Panc1 (cell line): ENCODE data around the gene IL17B. TPM values are rescaled to one million over a fixed set of nuclear protein-coding genes. Genes with fewer than 3 reads are reported as not detected.

Source experiments
- ATAC-seq: fragments of 200-7000 bp; cut with Tn5 transposase; 2 replicates; pipeline ENCODE4 v1.9.1; 2020; ENCODE audit warnings: mild to moderate bottlenecking, moderate library complexity
- BruUV-seq: library from RNA; stranded (reverse); fragments of 400-500 nt; replicated peaks from 2 replicates; lab custom pipeline; 2021; lab: Mats Ljungman, UMichigan
- CTCF ChIA-PET: fragments of 300-600 bp; sonication (Branson Sonifier 250); formaldehyde crosslinking; loops from one replicate; lab custom pipeline; 2022; ENCODE audit warnings: antibody characterized with exemption; lab: Charles Lee
- POLR2A ChIA-PET: fragments of 300-600 bp; sonication (Branson Sonifier 250); formaldehyde crosslinking; loops from one replicate; lab custom pipeline; 2022; ENCODE audit warnings: antibody characterized with exemption; lab: Charles Lee
- DNase-seq: peaks from one replicate; pipeline ENCODE4 v3.0.0-alpha.2; 2010; ENCODE audit warnings: low read depth, low spot score
- H3K27ac ChIP-seq: 2 replicates; pipeline ENCODE4 v1.5.1; 2011; ENCODE audit warnings: mild to moderate bottlenecking, low read length, inconsistent platforms
- H3K27me3 ChIP-seq: fragments of 200-500 bp; sonication (Bioruptor generic); 2 replicates; pipeline ENCODE4 v1.6.0; 2014; ENCODE audit warnings: low read length, inconsistent platforms; ENCODE audit not compliant: control insufficient read depth, insufficient read depth
- H3K36me3 ChIP-seq: fragments of 200-500 bp; sonication (Bioruptor generic); 2 replicates; pipeline ENCODE4 v1.5.1; 2014; ENCODE audit warnings: inconsistent platforms, mild to moderate bottlenecking, low read length, moderate library complexity; ENCODE audit not compliant: control insufficient read depth, insufficient read depth
- H3K4me1 ChIP-seq: 2 replicates; pipeline ENCODE4 v1.5.1; 2011; ENCODE audit warnings: inconsistent platforms, mild to moderate bottlenecking, low read length, moderate library complexity; ENCODE audit not compliant: control insufficient read depth, insufficient read depth
- H3K4me3 ChIP-seq, 2 experiments: 2 replicates each; pipeline ENCODE4 v1.5.1; 2011 to 2012; ENCODE audit warnings: low read depth in 2 of 2, low read length in 2 of 2, mild to moderate bottlenecking in 2 of 2, inconsistent platforms in 1 of 2, moderate library complexity in 1 of 2
- H3K9me3 ChIP-seq: fragments of 200-500 bp; sonication (Bioruptor generic); 2 replicates; pipeline ENCODE4 v1.5.1; 2014; ENCODE audit warnings: low read depth, mild to moderate bottlenecking, inconsistent platforms, low read length, moderate library complexity; ENCODE audit not compliant: control insufficient read depth, insufficient read depth
- POLR2AphosphoS5 ChIP-seq: IDR thresholded peaks from 2 replicates; pipeline ENCODE4 v1.6.1; 2012; ENCODE audit warnings: mild to moderate bottlenecking, low read depth, low read length, moderate library complexity
- REST ChIP-seq, 2 experiments: IDR thresholded peaks; 2 replicates each; pipeline ENCODE4 v1.6.1; 2011 to 2012; ENCODE audit warnings: low read depth in 2 of 2, control low read depth in 1 of 2, low read length in 1 of 2, mild to moderate bottlenecking in 1 of 2, moderate library complexity in 1 of 2; ENCODE audit not compliant: insufficient read depth in 1 of 2
- SIN3A ChIP-seq: IDR thresholded peaks from 2 replicates; pipeline ENCODE4 v1.6.1; 2012; ENCODE audit warnings: low read depth, mild to moderate bottlenecking, low read length, moderate library complexity, borderline replicate concordance; ENCODE audit not compliant: insufficient read depth
- TCF7L2 ChIP-seq: IDR thresholded peaks from 2 replicates; pipeline ENCODE4 v1.6.1; 2011; ENCODE audit warnings: mild to moderate bottlenecking, low read depth, low read length, inconsistent platforms
- in situ Hi-C: cut with HindIII; loops from 2 replicates; pipeline ENCODE4 v1.10.0; 2016; ENCODE audit warnings: low sequenced_read_pairs, low pct_unique_long_range_greater_than_20kb
- intact Hi-C: fragments of 100-400 bp; cut with micrococcal nuclease; formaldehyde crosslinking; loops from one replicate; pipeline ENCODE4 v1.10.0; 2022; ENCODE audit not compliant: unreplicated experiment
- total RNA-seq: library from RNA; stranded (reverse); gene quantifications from one replicate; pipeline ENCODE4 v1.2.1, GENCODE V29; 2021; ENCODE audit not compliant: unreplicated experiment
- TF ChIP-seq, protein P1 (sequence below): fragments of 450-650 bp; IDR thresholded peaks from 2 replicates; pipeline ENCODE4 v1.5.1; 2017; ENCODE audit warnings: mild to moderate bottlenecking

IL17B gene
- total RNA-seq, 1 experiment from 2014 or later = not detected

GRCh38 chr5:149419859-149420544, 40.9 kb upstream of the IL17B start:
- intact Hi-C loops = no loop called here
- Histone ChIP-seq H3K4me3 (no peak overlapping the region), H3K9me3 (no peaks in the 10 kb centered on the region), H3K4me1 (peaks cover 6% of the 10 kb centered on the region; the same call in 1 of the 2 replicates), H3K36me3 (no peaks in the 10 kb centered on the region), H3K27me3 (no peaks in the 10 kb centered on the region), H3K27ac (no peak overlapping the region)
- ChIA-PET CTCF (no interaction called here), POLR2A (no interaction called here)
- BruUV-seq = no TSS peak
- ATAC-seq (no peak), DNase-seq (no peak)
- TF ChIP-seq REST (IDR thresholded peaks at IDR 0.05; ENCODE audit: insufficient read depth in 1 of 2, low read depth in 2 of 2, low read length in 1 of 2) (no peak), TCF7L2 (no peak), SIN3A (no peak), POLR2AphosphoS5 (no peak)
- TF ChIP-seq, protein P1, sequence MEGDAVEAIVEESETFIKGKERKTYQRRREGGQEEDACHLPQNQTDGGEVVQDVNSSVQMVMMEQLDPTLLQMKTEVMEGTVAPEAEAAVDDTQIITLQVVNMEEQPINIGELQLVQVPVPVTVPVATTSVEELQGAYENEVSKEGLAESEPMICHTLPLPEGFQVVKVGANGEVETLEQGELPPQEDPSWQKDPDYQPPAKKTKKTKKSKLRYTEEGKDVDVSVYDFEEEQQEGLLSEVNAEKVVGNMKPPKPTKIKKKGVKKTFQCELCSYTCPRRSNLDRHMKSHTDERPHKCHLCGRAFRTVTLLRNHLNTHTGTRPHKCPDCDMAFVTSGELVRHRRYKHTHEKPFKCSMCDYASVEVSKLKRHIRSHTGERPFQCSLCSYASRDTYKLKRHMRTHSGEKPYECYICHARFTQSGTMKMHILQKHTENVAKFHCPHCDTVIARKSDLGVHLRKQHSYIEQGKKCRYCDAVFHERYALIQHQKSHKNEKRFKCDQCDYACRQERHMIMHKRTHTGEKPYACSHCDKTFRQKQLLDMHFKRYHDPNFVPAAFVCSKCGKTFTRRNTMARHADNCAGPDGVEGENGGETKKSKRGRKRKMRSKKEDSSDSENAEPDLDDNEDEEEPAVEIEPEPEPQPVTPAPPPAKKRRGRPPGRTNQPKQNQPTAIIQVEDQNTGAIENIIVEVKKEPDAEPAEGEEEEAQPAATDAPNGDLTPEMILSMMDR = no peak
- in situ Hi-C loops = no loop called here

DNA sequence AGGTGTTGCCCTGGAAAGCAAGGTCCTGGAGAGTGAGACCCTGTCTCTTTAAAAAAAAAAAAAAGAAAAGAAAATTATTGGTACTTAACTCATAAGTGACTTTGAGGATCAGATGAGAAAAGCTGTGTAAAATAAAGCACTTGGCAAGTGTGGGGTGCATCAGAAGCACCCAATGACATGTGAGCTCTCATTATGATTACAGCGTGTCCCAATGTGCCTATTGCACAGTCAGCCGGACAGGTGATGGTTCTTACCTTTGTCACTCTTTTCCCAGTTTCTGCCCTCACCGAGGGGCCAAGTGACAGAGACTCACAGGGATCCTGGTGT, 40.4 kb upstream of the IL17B start:
- no TSS peak for BruUV-seq
- Histone ChIP-seq H3K36me3 (no peaks in the 10 kb centered on the region), H3K27ac (no peak overlapping the region), H3K4me1 (peaks cover 6% of the 10 kb centered on the region; the same call in 1 of the 2 replicates), H3K4me3 (no peak overlapping the region), H3K9me3 (no peaks in the 10 kb centered on the region), H3K27me3 (no peaks in the 10 kb centered on the region)
- ATAC-seq = no peak
- no peak for DNase-seq
- TF ChIP-seq POLR2AphosphoS5 = no peak
- no peak for TF ChIP-seq TCF7L2
- no peak for TF ChIP-seq REST (IDR thresholded peaks at IDR 0.05; ENCODE audit: insufficient read depth in 1 of 2, low read depth in 2 of 2, low read length in 1 of 2)
- TF ChIP-seq SIN3A = no peak
- TF ChIP-seq, protein P1 = no peak
- intact Hi-C loops (no loop called here), in situ Hi-C loops (no loop called here)
- ChIA-PET CTCF (interaction anchor here (0.6 kb wide), 1 partner anchor 224 kb away, joined by 6 read pairs; no protein-coding TSS in a partner anchor), POLR2A (interaction anchor here (0.7 kb wide), 1 partner anchor 140 kb away, joined by 6 read pairs; no protein-coding TSS in a partner anchor)
